Renal pelvis (tissue), 4 donors: Measurements from ENCODE around the gene SPN. TPM values are rescaled to one million over a fixed set of nuclear protein-coding genes. Genes with fewer than 3 reads are reported as not detected.
"Not testable (repeated sequence)": the region's sequence is repeated elsewhere in the genome, so short reads cannot be mapped to it uniquely, and the experiment has no call there.

Experiments used
- DNase-seq: peaks from one replicate; pipeline ENCODE4 v3.0.0-alpha.2; 2013
- polyA plus RNA-seq, 3 donors: library from polyadenylated mRNA; unstranded; fragments of 120-200 nt; gene quantifications; one replicate each; pipeline ENCODE4 v1.2.1, GENCODE V29; 2013; ENCODE audit not compliant: insufficient read length in 3 of 3

SPN gene
- polyA plus RNA-seq, 3 donors: 2.7 to 2.8 (median 2.8) TPM

DNA sequence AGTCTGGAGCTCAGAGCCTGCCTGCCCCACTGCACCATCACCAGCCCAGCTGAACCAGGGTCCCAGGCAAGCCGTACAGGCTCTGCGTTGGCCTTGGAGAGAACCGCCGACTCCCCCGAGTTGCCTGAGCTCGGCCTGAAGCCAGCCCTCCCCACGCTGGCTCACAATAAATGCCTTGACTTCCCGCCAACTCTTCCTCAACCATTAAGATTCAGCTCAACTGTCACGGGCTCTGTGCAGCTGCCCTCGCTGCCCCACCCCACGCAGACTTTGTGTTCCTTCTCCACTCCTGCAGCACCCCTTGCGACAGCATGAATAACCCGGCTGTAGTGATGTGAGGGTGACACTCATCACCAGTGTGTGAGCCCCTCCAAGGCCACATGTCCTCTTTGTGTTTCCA lies 11.1 kb downstream of the SPN start:
- DNase-seq: no peak

DNA sequence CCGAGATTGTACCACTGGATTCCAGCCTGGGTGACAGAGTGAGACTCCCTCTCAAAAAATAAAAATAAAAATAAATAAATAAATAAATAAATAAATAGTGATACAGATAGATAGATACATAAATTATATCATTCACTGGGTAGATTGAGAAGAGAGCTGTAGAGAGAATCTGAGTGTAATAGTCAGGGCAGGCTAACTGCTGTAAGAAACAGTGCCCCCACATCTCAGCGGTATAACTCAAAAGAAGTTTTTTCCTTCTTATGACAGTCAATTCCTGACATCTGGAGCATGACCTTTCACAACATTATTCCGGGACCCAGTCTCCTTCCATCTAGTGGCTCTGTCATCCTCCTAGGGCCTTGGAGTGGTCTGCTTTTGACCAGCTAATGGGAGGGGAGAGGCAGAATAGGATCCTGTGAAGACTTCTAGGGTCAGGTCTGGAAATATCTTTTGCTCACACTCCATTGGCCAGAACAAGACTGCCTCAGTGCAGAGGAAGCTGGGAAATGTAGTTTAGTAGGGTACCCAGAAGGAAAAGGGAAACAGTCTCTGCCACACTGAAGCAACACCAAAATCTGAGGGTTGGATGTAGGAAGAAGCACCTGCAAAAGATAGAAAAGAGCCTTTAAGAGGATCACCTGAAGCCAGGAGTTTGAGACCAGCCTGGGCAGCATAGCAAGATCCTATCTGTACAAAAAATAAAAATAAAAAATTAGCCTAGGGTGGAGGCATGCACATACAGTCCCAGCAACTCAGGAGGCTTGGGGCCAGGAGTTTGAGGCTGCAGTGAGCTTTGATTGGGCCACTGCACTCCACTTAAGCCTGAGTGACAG lies 13.0 kb downstream of the SPN start:
- no peak for DNase-seq

DNA sequence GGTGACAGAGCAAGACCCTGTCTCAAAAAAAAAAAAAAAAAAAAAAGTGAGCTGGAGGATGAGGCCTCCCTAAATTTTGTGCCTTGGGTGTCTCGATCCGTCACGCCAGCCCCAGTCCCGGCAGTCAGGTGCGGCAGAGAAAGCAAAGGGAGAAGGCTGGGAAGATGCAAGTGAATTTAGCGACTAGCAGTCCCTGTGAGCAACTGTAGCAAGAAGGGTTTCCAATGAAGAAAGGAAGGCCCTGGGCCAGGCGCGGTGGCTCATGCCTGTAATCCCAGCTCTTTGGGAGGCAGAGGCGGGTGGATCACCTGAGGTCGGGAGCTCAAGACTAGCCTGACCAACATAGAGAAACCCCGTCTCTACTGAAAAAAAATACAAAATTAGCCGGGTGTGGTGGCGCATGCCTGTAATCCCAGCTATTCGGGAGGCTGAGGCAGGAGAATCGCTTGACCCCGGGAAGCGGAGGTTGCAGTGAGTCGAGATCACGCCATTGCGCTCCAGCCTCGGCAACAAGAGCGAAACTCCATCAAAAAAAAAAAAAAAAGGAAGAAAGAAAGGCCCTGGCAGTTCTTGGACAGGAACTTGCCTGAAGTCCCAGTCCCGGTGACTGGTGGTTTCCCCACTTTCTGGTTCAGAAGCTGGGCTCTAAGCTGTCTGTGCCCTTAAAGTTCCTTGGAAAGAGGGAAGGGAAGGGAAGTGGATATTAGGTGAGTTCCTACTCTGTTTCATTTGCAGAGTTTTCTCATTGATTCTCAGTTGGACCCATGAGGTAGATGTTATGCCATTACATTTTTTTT lies 14.1 kb downstream of the SPN start:
- no peak for DNase-seq

DNA sequence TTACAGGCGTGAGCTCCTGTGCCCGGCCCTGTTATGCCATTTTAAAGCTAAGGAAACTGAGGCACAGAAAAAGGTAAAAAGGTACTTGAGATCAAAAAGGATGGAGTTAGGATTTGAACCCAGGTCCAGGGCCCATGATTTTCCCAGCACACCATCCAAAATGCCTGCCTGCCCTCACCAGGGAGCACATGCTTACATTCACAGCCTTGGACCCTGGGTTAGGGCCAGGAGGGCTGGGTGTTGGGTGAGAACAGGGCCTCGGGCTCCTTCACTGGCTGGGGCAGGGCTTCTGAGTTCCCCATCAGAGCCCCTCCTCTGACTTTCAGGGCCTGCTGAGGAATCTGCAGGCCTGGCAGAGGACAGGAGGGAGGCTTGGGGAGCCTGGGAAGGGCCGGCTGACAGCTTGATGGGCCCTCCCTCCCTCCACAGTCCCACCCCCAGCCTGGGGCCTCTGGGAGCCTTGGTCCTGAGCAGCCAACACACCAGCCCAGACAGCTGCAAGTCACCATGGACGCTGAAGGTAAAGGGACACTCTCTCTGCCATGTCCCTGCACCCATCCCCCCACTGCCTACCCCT lies 15.7 kb downstream of the SPN start, which contains the start of gene QPRT:
QPRT (plus strand) TSS at position 490 of the 577 bp plus-strand sequence; CDS start at position 508, 18 bp downstream.
- peak; percentile 81 for DNase-seq

DNA sequence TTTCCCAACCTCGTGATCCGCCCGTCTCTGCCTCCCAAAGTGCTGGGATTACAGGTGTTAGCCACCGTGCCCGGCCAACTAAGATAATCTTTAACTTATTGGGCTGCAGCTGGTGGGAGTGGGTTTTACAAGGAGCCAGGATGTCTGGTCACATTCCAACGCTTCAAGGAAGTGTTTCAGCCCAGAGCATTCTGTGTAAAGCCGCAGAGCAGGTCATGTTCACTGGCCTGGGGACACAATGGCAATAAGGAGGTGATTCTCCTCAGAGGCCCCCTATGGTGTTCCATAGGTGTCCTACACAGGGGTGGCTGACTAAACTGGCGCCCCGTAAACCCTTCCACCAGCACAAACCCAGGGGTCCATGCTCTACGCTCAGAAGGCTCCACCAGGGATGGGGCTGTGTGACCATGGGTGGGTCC lies 17.1 kb downstream of the SPN start:
- peak; percentile 72 for DNase-seq

DNA sequence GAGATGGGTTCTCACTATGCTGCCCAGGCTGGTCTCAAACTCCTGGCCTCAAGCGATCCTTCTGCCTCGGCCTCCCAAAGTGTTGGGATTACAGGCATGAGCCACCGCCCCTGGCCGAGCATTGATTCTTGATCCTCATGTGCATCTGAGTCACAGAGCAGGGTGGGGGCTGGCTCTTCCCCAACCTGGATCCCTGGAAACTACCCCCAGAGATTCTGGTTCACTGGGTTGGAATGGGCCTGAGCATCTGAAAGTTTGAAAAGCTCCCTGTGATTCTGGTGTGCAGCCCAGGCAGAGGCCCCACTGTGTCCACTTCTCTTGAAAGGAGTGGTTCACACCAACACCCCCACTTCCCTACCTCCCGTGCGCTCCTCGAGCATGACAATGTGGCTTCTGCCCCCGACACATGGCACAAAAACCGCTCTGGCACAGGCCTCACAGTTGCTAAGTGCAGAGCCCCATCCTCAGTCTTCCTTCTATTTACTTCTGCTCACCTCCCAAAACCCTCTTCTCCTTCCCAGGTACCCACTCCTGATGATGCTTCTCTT lies 20.6 kb downstream of the SPN start:
- no peak for DNase-seq

DNA sequence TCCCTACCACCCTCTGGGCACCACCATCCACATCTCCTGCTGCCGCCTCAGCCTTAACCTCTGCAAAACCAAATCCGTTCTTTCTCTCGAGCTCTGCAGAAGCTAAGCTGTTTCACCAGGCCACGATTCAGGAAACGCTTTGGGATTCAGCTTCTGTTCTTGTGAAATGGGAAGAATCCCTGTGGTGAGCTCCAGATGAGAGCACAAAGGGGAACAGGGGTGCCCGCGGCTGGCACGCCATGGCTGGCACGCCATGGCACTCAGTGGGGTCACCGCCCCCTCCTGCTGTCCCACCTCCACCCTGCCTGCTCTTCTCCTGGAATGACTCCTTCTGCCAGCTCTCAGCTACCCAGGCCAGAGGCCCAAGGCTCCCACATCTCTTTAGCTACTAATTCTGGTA lies 21.6 kb downstream of the SPN start:
- no peak for DNase-seq

DNA sequence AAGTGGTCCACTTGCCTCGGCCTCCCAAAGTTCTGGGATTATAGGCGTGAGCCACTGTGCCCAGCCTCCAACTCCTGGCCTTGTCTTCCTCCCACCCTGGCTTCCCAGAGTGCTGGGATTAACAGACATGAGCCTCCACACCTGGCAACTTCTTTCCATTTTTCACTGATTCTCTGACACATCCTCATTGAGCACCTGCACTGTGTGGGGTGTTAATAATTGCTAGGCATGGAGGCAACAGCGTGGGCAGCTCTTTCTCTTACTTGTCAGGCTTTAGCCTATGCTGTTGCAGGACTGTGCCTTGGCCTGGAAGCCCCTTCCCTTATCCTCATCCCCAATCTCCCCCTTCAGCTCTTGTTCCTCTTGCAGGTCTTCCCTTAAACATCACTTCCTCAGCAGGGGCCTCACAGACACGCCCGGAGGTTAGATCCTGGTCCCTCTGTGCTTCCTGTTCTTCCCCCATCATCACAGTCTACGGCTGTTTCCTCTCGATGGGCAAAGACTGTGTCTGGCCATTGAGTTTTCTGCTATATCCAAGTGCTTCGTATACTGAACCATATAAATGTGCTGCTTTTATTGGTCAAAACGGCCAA lies 23.8 kb downstream of the SPN start:
- no peak for DNase-seq

DNA sequence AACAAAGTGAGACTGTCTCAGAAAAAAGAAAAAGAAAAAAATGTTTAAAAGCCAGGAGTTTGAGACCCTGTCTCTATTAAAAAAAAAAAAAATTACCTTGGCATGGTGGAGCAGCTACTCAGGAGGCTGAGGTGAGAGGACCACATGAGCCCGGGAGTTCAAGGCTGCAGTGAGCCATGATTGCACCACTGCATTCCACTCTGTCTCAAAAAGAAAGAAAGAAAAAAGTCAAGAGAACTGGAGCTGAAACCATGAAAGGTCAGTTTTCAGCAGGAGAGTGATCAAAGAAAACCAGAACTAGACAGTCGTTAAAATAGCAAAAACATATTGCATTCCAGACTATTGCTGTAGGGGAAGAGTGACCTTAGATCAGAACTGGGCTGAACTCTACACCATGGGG lies 24.7 kb downstream of the SPN start:
- no peak for DNase-seq

DNA sequence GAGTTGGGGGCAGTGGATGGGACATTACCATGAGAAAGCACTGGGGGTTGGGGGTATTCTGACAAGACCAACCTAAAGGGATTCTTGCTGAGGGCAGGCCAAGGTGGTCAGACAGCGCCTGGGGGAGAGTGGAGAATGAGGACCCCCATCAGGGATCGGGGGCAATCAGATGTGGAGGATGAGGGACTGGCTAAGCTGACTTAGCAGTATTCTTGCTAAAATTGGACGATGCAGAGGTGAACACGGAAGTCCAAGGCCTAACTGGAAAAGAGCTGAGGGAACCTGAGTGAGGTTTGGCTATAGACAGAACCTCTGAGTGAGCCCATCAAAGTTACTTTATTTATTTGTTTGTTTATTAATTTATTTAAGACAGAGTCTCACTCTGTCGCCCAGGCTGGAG lies 25.1 kb downstream of the SPN start:
- DNase-seq: no peak

DNA sequence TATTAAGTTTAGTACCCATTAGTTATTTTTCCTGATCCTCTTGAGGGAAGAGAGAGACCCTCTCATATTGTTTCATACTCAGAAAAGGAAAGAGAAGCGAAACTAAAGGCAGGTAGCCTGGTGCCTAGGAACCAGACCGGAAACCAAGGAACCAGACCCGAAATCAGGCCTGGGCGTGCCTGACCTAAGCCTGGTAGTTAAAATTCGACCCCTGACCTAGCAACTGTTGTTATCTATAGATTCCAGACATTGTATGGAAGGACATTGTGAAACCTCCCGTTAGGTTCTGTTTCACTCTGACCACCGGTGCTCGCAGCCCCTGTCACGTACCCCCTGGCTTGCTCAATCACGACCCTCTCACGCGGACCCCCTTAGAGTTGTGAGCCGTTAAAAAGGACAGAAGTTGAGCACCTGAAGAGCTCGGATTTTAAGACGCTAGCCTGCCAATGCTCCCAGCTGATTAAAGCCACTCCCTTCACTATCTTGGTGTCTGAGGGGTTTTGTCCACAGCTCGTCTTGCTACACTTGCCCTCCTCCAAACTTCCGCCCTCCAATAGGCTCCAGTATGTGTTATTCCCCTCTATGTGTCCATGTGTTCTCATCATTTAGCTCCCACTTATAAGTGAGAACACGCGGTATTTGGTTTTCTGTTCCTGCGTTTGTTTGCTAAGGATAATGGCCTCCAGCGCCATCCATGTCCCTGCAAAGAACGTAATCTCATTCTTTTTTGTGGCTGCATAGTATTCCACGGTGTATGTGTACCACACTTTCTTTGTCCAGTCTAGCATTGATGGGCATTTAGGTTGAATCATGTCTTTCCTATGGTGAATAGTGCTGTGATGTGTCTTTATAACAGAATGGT lies 26.7 kb downstream of the SPN start:
- DNase-seq: not testable (repeated sequence)

DNA sequence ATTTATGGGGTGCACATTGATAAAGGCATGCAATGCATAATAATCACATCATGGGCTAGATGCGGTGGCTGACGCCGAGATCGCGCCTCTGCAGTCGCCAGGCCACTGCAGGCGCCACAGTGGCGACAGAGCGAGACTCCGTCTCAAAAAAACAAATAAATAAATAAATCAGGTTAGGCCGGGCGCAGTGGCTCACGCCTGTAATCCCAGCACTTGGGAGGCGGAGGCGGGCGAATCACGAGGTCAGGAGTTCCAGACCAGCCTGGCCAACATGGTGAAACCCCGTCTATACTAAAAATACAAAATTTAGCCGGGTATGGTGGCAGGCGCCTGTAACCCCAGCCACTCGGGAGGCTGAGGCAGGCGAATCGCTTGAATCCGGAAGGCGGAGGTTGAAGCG lies 29.6 kb downstream of the SPN start:
- not testable (repeated sequence) for DNase-seq

DNA sequence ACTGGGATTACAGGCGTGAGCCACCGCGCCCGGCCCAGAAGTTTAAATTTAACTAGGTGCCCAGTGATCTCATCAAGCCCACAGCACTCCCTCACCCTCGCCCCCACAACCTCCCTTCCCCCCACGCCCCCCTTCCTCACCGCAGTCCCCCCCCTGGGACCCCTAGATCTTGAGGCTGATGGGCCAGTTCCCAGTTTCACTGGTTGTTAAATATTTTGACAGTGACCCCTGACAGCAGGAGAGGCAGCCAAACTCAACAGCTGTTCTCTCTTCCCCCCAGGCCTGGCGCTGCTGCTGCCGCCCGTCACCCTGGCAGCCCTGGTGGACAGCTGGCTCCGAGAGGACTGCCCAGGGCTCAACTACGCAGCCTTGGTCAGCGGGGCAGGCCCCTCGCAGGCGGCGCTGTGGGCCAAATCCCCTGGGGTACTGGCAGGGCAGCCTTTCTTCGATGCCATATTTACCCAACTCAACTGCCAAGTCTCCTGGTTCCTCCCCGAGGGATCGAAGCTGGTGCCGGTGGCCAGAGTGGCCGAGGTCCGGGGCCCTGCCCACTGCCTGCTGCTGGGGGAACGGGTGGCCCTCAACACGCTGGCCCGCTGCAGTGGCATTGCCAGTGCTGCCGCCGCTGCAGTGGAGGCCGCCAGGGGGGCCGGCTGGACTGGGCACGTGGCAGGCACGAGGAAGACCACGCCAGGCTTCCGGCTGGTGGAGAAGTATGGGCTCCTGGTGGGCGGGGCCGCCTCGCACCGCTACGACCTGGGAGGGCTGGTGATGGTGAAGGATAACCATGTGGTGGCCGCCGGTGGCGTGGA lies 31.5 kb downstream of the SPN start:
- no peak for DNase-seq

DNA sequence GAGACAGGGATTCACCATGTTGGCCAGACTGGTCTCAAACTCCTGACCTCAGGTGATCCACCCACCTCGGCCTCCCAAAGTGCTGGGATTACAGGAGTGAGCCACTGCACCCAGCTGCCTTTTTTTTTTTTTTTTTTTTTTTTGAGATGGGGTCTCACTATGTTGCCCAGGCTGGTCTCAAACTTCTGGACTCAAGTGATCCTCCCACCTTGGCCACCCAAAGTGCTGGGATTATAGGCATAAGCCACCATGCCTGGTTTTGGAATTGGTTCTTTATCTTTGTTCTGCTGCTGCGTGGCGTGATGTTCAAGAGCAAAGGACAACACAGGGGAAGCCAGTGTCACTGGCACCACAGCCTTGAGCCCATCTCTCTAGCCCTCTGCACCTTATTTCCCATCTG lies 32.6 kb downstream of the SPN start:
- DNase-seq: not testable (repeated sequence)

DNA sequence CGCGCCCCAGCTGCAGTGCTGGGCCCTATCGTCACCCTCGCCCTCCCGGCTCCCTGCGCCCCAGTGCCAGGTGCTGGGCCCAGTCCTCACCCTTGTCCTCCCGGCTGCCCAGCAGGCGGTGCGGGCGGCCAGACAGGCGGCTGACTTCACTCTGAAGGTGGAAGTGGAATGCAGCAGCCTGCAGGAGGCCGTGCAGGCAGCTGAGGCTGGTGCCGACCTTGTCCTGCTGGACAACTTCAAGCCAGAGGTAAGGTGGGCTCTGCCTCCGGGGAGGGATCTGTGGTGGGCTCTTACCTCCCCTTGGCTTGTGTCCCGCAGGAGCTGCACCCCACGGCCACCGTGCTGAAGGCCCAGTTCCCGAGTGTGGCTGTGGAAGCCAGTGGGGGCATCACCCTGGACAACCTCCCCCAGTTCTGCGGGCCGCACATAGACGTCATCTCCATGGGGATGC lies 33.9 kb downstream of the SPN start:
- DNase-seq: no peak

DNA sequence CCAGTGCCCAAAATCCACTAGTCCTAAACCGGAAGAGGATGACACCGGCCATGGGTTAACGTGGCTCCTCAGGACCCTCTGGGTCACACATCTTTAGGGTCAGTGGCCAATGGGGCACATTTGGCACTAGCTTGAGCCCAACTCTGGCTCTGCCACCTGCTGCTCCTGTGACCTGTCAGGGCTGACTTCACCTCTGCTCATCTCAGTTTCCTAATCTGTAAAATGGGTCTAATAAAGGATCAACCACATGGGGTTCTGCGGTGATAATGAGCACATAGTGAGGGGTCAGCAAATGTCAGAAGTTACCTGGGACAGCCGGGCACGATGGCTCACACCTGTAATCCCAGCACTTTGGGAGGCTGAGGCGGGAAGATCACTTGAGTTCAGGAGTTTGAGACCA lies 34.3 kb downstream of the SPN start:
- DNase-seq: no peak

DNA sequence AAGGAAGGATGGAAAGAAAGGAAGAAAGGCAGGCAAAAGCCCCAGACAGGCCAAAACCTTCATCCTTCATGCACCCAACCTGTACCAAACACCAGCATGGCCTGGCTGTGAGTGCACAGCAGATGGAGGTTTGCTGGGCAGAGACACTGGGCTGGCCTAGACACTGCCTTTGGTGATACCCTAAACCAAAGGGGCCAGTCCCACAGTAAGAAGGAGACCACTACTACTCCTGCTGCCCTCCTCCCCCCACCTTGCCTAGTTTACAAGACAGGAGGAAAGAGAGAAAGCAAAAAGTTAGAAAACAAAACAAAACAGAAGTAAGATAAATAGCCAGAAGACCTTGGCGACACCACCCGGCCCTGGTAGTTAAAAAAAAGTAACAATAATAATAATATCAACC lies 35.0 kb downstream of the SPN start:
- DNase-seq: no peak

DNA sequence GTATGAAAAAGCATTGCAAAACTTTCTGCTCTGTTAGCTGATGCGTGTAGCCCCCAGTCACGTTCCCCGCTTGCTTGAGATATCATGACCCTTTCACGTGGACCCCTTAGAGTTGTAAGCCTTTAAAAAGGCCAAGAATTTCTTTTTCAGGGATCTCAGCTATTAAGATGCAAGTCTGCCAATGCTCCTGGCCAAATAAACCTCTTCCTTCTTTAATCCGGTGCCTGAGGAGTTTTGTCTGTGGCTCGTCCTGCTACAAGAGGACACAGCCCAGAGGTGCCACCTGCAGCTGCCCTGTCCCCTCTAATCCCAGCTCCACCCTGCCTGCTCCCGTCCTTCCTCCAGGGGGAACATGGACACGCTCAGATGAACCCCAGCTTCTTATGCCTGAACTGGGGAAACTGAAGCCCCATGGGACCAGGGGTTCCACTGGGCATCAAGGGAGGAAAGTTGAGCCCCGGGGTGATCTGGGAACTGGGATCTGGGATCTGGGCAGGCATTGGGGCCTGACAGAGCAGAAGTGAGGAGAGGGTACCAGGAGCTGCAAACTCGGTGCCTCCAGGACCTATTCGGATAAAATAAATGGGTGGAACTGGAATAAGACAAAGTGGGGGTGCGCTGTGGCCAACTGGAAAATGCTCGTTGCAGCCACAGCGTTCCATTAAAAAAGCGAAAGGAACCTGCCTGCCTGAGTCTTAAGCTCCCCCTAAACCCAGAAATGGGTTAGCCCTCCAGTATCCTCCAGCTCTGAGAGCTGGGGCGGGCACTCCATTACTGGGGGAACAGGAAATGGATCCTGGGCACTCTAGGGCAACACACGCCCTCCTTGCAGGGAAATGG lies 35.7 kb downstream of the SPN start:
- DNase-seq: no peak
